ENCODE results near the gene COX6B2. TPM values are rescaled to one million over a fixed set of nuclear protein-coding genes. Genes with fewer than 3 reads are reported as not detected.

Gene COX6B2
- polyA plus RNA-seq, 3 donors: 0.36 TPM; not detected in 2

DNA sequence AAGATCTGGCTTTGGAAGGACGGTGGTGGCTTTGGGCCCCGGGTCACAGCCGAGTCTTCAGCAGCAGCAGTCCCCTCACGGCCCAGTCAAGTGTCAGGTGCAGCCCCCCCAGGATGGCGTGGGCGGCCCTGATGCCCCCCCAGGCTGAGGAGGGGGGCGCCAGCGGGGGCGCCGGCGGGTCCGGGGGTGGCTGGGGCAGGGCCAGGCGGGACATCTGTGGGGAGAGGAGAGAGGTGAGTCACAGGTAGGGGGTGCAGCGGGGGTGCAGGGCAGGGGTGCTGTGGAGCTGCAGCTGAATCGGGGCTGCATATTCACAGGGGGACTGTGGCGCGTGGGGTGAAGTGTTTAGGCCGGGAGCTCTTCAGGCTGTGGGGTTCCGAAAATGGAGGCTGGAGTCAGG, 11.4 kb upstream of the COX6B2 start:
- no peak overlapping the region for H3K27ac Mint-ChIP-seq
- peaks cover 1 to 2% of the 10 kb centered on the region in 2 donors for H3K9me3 ChIP-seq (replicated peaks in 1 of 2; ENCODE audit: control insufficient read depth in 1 of 2, insufficient read depth in 1 of 2, low read length in 2 of 2)
- H3K27ac ChIP-seq (ENCODE audit: low read depth in 1 of 2, low read length in 2 of 2): no peak overlapping the region
- no peak overlapping the region for H3K9ac ChIP-seq (ENCODE audit: insufficient read depth, low read length, poor library complexity, severe bottlenecking)
- H3K79me2 ChIP-seq (ENCODE audit: insufficient read depth, low read length): no peaks in the 10 kb centered on the region
- no peaks in the 10 kb centered on the region for H4K20me1 ChIP-seq (ENCODE audit: insufficient read depth, low read length)
- TF ChIP-seq, protein P1, sequence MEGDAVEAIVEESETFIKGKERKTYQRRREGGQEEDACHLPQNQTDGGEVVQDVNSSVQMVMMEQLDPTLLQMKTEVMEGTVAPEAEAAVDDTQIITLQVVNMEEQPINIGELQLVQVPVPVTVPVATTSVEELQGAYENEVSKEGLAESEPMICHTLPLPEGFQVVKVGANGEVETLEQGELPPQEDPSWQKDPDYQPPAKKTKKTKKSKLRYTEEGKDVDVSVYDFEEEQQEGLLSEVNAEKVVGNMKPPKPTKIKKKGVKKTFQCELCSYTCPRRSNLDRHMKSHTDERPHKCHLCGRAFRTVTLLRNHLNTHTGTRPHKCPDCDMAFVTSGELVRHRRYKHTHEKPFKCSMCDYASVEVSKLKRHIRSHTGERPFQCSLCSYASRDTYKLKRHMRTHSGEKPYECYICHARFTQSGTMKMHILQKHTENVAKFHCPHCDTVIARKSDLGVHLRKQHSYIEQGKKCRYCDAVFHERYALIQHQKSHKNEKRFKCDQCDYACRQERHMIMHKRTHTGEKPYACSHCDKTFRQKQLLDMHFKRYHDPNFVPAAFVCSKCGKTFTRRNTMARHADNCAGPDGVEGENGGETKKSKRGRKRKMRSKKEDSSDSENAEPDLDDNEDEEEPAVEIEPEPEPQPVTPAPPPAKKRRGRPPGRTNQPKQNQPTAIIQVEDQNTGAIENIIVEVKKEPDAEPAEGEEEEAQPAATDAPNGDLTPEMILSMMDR (IDR thresholded peaks at IDR 0.05): no peak
- no peak overlapping the region for H3K4me2 ChIP-seq (replicated peaks; ENCODE audit: extremely low read depth, low read length, poor library complexity, severe bottlenecking)
- 81% methylated on average over 16 of the region's 19 CpGs for WGBS (ENCODE audit: insufficient coverage)
- H3K27me3 Mint-ChIP-seq (ENCODE audit: low read depth in 3 of 3): peaks cover 24 to 44% (median 38%) of the 10 kb centered on the region in 3 donors
- no peak overlapping the region for H2AFZ ChIP-seq (ENCODE audit: insufficient read depth, low read depth, low read length, poor library complexity, severe bottlenecking)
- no peak overlapping the region for H3K4me3 Mint-ChIP-seq
- H3K36me3 Mint-ChIP-seq: peaks cover 0 to 3% of the 10 kb centered on the region in 2 donors
- H3K9me3 Mint-ChIP-seq: peaks cover 0 to 15% (median 5%) of the 10 kb centered on the region in 7 donors
- H3K4me3 ChIP-seq (replicated peaks in 1 of 3; ENCODE audit: low read depth in 2 of 3, low read length in 3 of 3): no peak overlapping the region
- peaks cover 25 to 31% of the 10 kb centered on the region in 2 donors for H3K27me3 ChIP-seq (ENCODE audit: control insufficient read depth in 2 of 2, insufficient read depth in 2 of 2, low read length in 2 of 2)
- intact Hi-C loops (cut with micrococcal nuclease): no loop called here
- no peaks in the 10 kb centered on the region for H3K36me3 ChIP-seq (replicated peaks in 1 of 2; ENCODE audit: control insufficient read depth in 1 of 2, insufficient read depth in 2 of 2, low read length in 2 of 2)
- H3K4me1 Mint-ChIP-seq: peaks cover 5% of the 10 kb centered on the region
- no peak for DNase-seq
- peaks cover 4 to 6% of the 10 kb centered on the region in 2 donors for H3K4me1 ChIP-seq (ENCODE audit: control insufficient read depth in 1 of 2, insufficient read depth in 2 of 2, low read length in 2 of 2)

DNA sequence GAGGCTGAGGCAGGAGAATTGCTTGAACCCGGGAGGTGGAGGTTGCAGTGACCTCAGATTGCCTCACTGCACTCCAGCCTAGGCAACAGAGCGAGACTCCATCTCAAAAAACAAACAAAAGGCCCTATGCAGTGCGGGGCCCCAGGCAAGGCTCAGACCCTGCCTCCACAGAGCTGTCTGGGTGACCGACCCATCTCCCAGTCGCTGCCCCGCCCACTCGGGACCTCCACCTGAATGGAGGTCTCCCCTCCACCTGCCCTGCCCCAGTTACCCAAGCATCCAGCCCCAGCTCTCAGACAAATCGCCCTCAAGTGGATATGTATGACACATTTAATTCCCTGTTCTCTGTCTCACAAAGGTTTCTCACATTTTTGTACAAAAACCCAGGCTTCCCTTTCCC, 10.7 kb upstream of the COX6B2 start:
- peaks cover 3% of the 10 kb centered on the region for H3K4me1 Mint-ChIP-seq
- H3K27me3 ChIP-seq (ENCODE audit: control insufficient read depth in 2 of 2, insufficient read depth in 2 of 2, low read length in 2 of 2): peaks cover 19 to 24% of the 10 kb centered on the region in 2 donors
- H3K9me3 ChIP-seq (replicated peaks in 1 of 2; ENCODE audit: control insufficient read depth in 1 of 2, insufficient read depth in 1 of 2, low read length in 2 of 2): peaks cover 0 to 2% of the 10 kb centered on the region in 2 donors
- no peak overlapping the region for H3K4me3 Mint-ChIP-seq
- 97% methylated on average over 7 of the region's 8 CpGs for WGBS (ENCODE audit: insufficient coverage)
- no peak for DNase-seq
- H2AFZ ChIP-seq (ENCODE audit: insufficient read depth, low read depth, low read length, poor library complexity, severe bottlenecking): no peak overlapping the region
- H3K4me1 ChIP-seq (ENCODE audit: control insufficient read depth in 1 of 2, insufficient read depth in 2 of 2, low read length in 2 of 2): peaks cover 4 to 6% of the 10 kb centered on the region in 2 donors
- peaks cover 0 to 12% (median 2%) of the 10 kb centered on the region in 7 donors for H3K9me3 Mint-ChIP-seq
- no peaks in the 10 kb centered on the region for H3K36me3 ChIP-seq (replicated peaks in 1 of 2; ENCODE audit: control insufficient read depth in 1 of 2, insufficient read depth in 2 of 2, low read length in 2 of 2)
- H3K27me3 Mint-ChIP-seq (ENCODE audit: low read depth in 3 of 3): peaks cover 18 to 38% (median 31%) of the 10 kb centered on the region in 3 donors
- intact Hi-C loops (cut with micrococcal nuclease): no loop called here
- TF ChIP-seq, protein P1 (IDR thresholded peaks at IDR 0.05): no peak
- no peak overlapping the region for H3K27ac Mint-ChIP-seq
- H3K4me3 ChIP-seq (replicated peaks in 1 of 3; ENCODE audit: low read depth in 2 of 3, low read length in 3 of 3): no peak overlapping the region
- H3K36me3 Mint-ChIP-seq: no peaks in the 10 kb centered on the region
- no peak overlapping the region for H3K27ac ChIP-seq (ENCODE audit: low read depth in 1 of 2, low read length in 2 of 2)
- no peaks in the 10 kb centered on the region for H3K79me2 ChIP-seq (ENCODE audit: insufficient read depth, low read length)
- H4K20me1 ChIP-seq (ENCODE audit: insufficient read depth, low read length): no peaks in the 10 kb centered on the region
- no peak overlapping the region for H3K9ac ChIP-seq (ENCODE audit: insufficient read depth, low read length, poor library complexity, severe bottlenecking)
- H3K4me2 ChIP-seq (replicated peaks; ENCODE audit: extremely low read depth, low read length, poor library complexity, severe bottlenecking): no peak overlapping the region
